Stromal cell of bone marrow (primary cell): Measurements from ENCODE around the gene RFX2.
"Not testable (repeated sequence)": the region's sequence is repeated elsewhere in the genome, so short reads cannot be mapped to it uniquely, and the experiment has no call there.

Source experiments
- DNase-seq: peaks from one replicate; pipeline ENCODE4 v3.0.0-alpha.2; 2012; ENCODE audit warnings: low read depth

The RFX2 gene

GRCh38 chr19:6038634-6039405 is 71.5 kb downstream of the RFX2 start:
- DNase-seq: no peak

GRCh38 chr19:6035026-6035425 is 75.3 kb downstream of the RFX2 start:
- DNase-seq: no peak

- DNase-seq: no peak
Observed at GRCh38 chr19:6034512-6034911, 75.8 kb downstream of the RFX2 start.

GRCh38 chr19:6033744-6034264 is 76.5 kb downstream of the RFX2 start:
- no peak for DNase-seq

- no peak for DNase-seq
Observed at GRCh38 chr19:6032827-6033226, 77.5 kb downstream of the RFX2 start.

- DNase-seq: no peak
Observed at GRCh38 chr19:6032381-6032780, 77.9 kb downstream of the RFX2 start.

- DNase-seq: peak; percentile 47
Observed at GRCh38 chr19:6030214-6030507, 80.1 kb downstream of the RFX2 start.

- no peak for DNase-seq
Observed at GRCh38 chr19:6026390-6027227, 83.7 kb downstream of the RFX2 start.

GRCh38 chr19:6024756-6025155 is 85.5 kb downstream of the RFX2 start:
- not testable (repeated sequence) for DNase-seq

GRCh38 chr19:6023936-6024335 is 86.4 kb downstream of the RFX2 start:
- DNase-seq: no peak

- peak; percentile 47 for DNase-seq
Observed at GRCh38 chr19:6023085-6023682, 87.1 kb downstream of the RFX2 start.

GRCh38 chr19:6022570-6023064 is 87.7 kb downstream of the RFX2 start:
- DNase-seq: no peak

GRCh38 chr19:6021878-6022569 is 88.3 kb downstream of the RFX2 start:
- DNase-seq: peak; percentile 29

GRCh38 chr19:6020972-6021805 is 89.1 kb downstream of the RFX2 start:
- DNase-seq: no peak

- DNase-seq: no peak
Observed at GRCh38 chr19:6020166-6020882, 90.0 kb downstream of the RFX2 start.

GRCh38 chr19:6018786-6019185 is 91.5 kb downstream of the RFX2 start:
- DNase-seq: no peak

GRCh38 chr19:6017576-6017975 is 92.7 kb downstream of the RFX2 start:
- no peak for DNase-seq

GRCh38 chr19:6015841-6016545 is 94.3 kb downstream of the RFX2 start:
- no peak for DNase-seq

GRCh38 chr19:6014551-6015135 is 95.7 kb downstream of the RFX2 start:
- no peak for DNase-seq
